NCI-H128 (cell line): ENCODE data around the gene TRAK2.
"Not testable (repeated sequence)": the region's sequence is repeated elsewhere in the genome, so short reads cannot be mapped to it uniquely, and the experiment has no call there.

Experiments
- DNase-seq: peaks from one replicate; lab custom pipeline; 2025; ENCODE audit not compliant: unreplicated experiment; lab: John Stamatoyannopoulos, UW

The TRAK2 gene

GRCh38 chr2:201414099-201415023 is 36.9 kb downstream of the TRAK2 start:
- no peak for DNase-seq

GRCh38 chr2:201413552-201413951 is 37.7 kb downstream of the TRAK2 start:
- no peak for DNase-seq

- no peak for DNase-seq
These were observed 38.1 kb downstream of the TRAK2 start for GRCh38 chr2:201413143-201413542.

GRCh38 chr2:201411421-201411820 is 39.8 kb downstream of the TRAK2 start:
- no peak for DNase-seq

GRCh38 chr2:201408931-201409330 is 42.3 kb downstream of the TRAK2 start:
- no peak for DNase-seq

- DNase-seq = no peak
These were observed 44.0 kb downstream of the TRAK2 start for GRCh38 chr2:201407265-201407664.

- no peak for DNase-seq
These were observed 45.1 kb downstream of the TRAK2 start for GRCh38 chr2:201406077-201406662.

- DNase-seq = no peak
These were observed 46.5 kb downstream of the TRAK2 start for GRCh38 chr2:201404699-201405280.

GRCh38 chr2:201403880-201404279 is 47.4 kb downstream of the TRAK2 start:
- no peak for DNase-seq

- no peak for DNase-seq
These were observed 48.4 kb downstream of the TRAK2 start for GRCh38 chr2:201402651-201403562.

- no peak for DNase-seq
These were observed 49.4 kb downstream of the TRAK2 start for GRCh38 chr2:201401815-201402214.

- DNase-seq = no peak
These were observed 54.7 kb downstream of the TRAK2 start for GRCh38 chr2:201396595-201396994.

GRCh38 chr2:201383136-201383535 is 68.1 kb downstream of the TRAK2 start:
- DNase-seq = no peak

GRCh38 chr2:201378496-201379397 is 72.5 kb downstream of the TRAK2 start:
- no peak for DNase-seq

GRCh38 chr2:201377218-201377617 is 74.0 kb downstream of the TRAK2 start:
- DNase-seq = no peak

GRCh38 chr2:201369775-201370174 is 81.5 kb downstream of the TRAK2 start:
- no peak for DNase-seq

GRCh38 chr2:201369318-201369717 is 81.9 kb downstream of the TRAK2 start:
- DNase-seq = not testable (repeated sequence)

- DNase-seq = no peak
These were observed 85.1 kb downstream of the TRAK2 start for GRCh38 chr2:201366146-201366545.

- no peak for DNase-seq
These were observed 87.2 kb downstream of the TRAK2 start for GRCh38 chr2:201363857-201364560.
